Activated naive CD4-positive, alpha-beta T cell treated with anti-CD3 and anti-CD28 coated beads for 36 hours (primary cell): ENCODE data around the gene WDR83. TPM values are rescaled to one million over a fixed set of nuclear protein-coding genes. Genes with fewer than 3 reads are reported as not detected.
A peak's percentile ranks its signal among the peaks of the same experiment; 100 is the strongest.

Experiments used
- CTCF ChIA-PET: fragments of 350-600 bp; sonication (Branson Sonifier 250); formaldehyde crosslinking; loops from one replicate; lab custom pipeline; 2021; ENCODE audit warnings: antibody characterized with exemption; lab: Charles Lee
- DNase-seq: peaks from one replicate; pipeline ENCODE4 v3.0.0-alpha.2; 2020
- H3K27ac Mint-ChIP-seq: one replicate; pipeline ENCODE4 v1.8.0; 2021; ENCODE audit warnings: mild to moderate bottlenecking, mixed read lengths
- H3K27me3 Mint-ChIP-seq: one replicate; pipeline ENCODE4 v1.8.0; 2021; ENCODE audit warnings: low read depth, mixed read lengths
- H3K36me3 Mint-ChIP-seq: one replicate; pipeline ENCODE4 v1.8.0; 2021; ENCODE audit warnings: low read depth, mixed read lengths
- H3K4me1 Mint-ChIP-seq: one replicate; pipeline ENCODE4 v1.8.0; 2021; ENCODE audit warnings: low read depth, mixed read lengths
- H3K4me3 Mint-ChIP-seq: one replicate; pipeline ENCODE4 v1.8.0; 2021; ENCODE audit warnings: mild to moderate bottlenecking, moderate library complexity, mixed read lengths
- H3K9me3 Mint-ChIP-seq: one replicate; pipeline ENCODE4 v1.8.0; 2021; ENCODE audit warnings: mixed read lengths
- intact Hi-C: fragments of 100-400 bp; cut with micrococcal nuclease; formaldehyde crosslinking; loops from one replicate; pipeline ENCODE4 v1.15.1; 2023
- total RNA-seq, 2 experiments: library from RNA; stranded (reverse); gene quantifications; one replicate each; pipeline ENCODE4 v1.2.3, GENCODE V29; 2021

Gene WDR83
- total RNA-seq, 2 experiments from 2014 or later: 14.9 to 16.2 TPM

GRCh38 chr19:12664406-12665280 is 2.0 kb upstream of the WDR83 start:
- Mint-ChIP-seq H3K27me3 (no peaks in the 10 kb centered on the region), H3K36me3 (peaks cover 49% of the 10 kb centered on the region), H3K4me1 (peaks cover 38% of the 10 kb centered on the region), H3K27ac (peak overlapping the region; percentile 93), H3K9me3 (no peaks in the 10 kb centered on the region), H3K4me3 (peak overlapping the region; percentile 95)
- DNase-seq: no peak
- CTCF ChIA-PET: interaction anchor here (0.6 to 4.8 kb wide), 3 partner anchors 13 to 55 kb away, joined by 3 to 27 read pairs (median 3); no protein-coding TSS in a partner anchor
- intact Hi-C loops: loop anchor here (1.0 to 10.0 kb wide), 4 partner anchors 17 to 572 kb away; partner anchors contain the start of genes DHPS and ZNF44

DNA sequence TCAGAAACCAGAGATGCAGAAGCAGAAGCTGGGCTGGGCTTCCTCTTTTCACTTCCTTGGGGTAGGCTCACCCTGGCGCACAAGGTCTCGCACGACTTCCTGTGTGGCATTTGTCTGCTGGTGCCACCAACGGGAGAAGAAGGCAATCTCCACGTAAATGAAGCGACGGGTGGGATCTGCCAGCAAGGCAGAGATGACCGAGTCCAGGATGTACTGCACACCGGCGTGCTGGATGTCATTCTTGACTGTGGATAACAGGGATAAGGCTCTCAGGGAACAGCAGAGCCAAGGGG is 1.4 kb upstream of the WDR83 start:
- H3K9me3 Mint-ChIP-seq: no peaks in the 10 kb centered on the region
- peaks cover 40% of the 10 kb centered on the region for H3K4me1 Mint-ChIP-seq
- intact Hi-C loops: loop anchor here (1.0 to 10.0 kb wide), 4 partner anchors 16 to 573 kb away; partner anchors contain the start of genes DHPS and ZNF44
- CTCF ChIA-PET: interaction anchor here (0.8 to 4.8 kb wide), 3 partner anchors 13 to 92 kb away, joined by 3 to 27 read pairs (median 4); no protein-coding TSS in a partner anchor
- peak overlapping the region; percentile 95 for H3K4me3 Mint-ChIP-seq
- H3K36me3 Mint-ChIP-seq: peaks cover 45% of the 10 kb centered on the region
- H3K27me3 Mint-ChIP-seq: no peaks in the 10 kb centered on the region
- H3K27ac Mint-ChIP-seq: peak overlapping the region; percentile 93
- peak; percentile 82 for DNase-seq

DNA sequence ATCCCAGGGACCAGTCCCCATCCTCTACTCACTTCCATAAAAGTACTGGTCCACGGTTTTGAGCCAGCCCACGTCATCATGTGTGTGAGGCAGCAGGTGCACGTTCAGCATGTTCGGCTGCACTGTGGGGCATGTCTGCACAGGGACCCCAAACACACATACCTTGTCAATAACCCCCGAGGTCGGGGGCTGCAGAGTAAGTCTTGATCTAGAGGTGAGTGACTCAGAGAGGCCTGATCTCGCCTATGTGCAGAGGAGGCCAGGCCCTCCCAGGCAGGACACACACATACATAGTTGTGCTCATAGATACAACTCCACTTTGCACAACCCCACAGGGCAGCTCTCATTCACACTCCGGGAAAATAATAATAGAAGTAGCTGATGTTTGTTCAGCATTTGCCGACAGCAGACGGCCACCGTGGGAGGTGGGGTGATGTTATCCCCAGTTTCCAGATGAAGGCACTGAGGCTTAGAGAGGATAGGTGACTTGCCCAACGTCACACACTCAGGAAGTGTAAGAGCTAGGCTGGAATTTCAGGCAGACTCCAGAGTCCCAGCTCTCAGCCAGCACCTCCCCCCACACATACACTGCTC is 839 bp upstream of the WDR83 start:
- H3K27ac Mint-ChIP-seq: peak overlapping the region; percentile 93
- no peaks in the 10 kb centered on the region for H3K27me3 Mint-ChIP-seq
- peaks cover 42% of the 10 kb centered on the region for H3K36me3 Mint-ChIP-seq
- H3K9me3 Mint-ChIP-seq: no peaks in the 10 kb centered on the region
- peaks cover 45% of the 10 kb centered on the region for H3K4me1 Mint-ChIP-seq
- DNase-seq: peak; percentile 36
- CTCF ChIA-PET: interaction anchor here (0.6 to 4.8 kb wide), 8 partner anchors 12 to 182 kb away, joined by 3 to 27 read pairs (median 3); no protein-coding TSS in a partner anchor
- intact Hi-C loops: loop anchor here (1.0 to 10.0 kb wide), 5 partner anchors 16 to 573 kb away; partner anchors contain the start of genes DHPS and ZNF44
- H3K4me3 Mint-ChIP-seq: peak overlapping the region; percentile 95

GRCh38 chr19:12667731-12668302 is 1.2 kb downstream of the WDR83 start:
- Mint-ChIP-seq H3K9me3 (no peaks in the 10 kb centered on the region), H3K4me1 (peaks cover 51% of the 10 kb centered on the region), H3K4me3 (peak overlapping the region; percentile 95), H3K27ac (peak overlapping the region; percentile 46), H3K27me3 (no peaks in the 10 kb centered on the region), H3K36me3 (peaks cover 42% of the 10 kb centered on the region)
- no peak for DNase-seq
- CTCF ChIA-PET: interaction anchor here (0.9 to 4.8 kb wide), 2 partner anchors 10 to 98 kb away, joined by 4 to 27 read pairs; no protein-coding TSS in a partner anchor
- intact Hi-C loops: loop anchor here (5.0 to 10.0 kb wide), 3 partner anchors 373 to 576 kb away; partner anchors contain the start of gene ZNF44

- peak overlapping the region; percentile 95 for H3K4me3 Mint-ChIP-seq
- intact Hi-C loops: loop anchor here (5.0 to 10.0 kb wide), 3 partner anchors 374 to 576 kb away; partner anchors contain the start of gene ZNF44
- no peaks in the 10 kb centered on the region for H3K9me3 Mint-ChIP-seq
- DNase-seq: no peak
- H3K27me3 Mint-ChIP-seq: no peaks in the 10 kb centered on the region
- peak overlapping the region; percentile 100 for H3K27ac Mint-ChIP-seq
- peaks cover 38% of the 10 kb centered on the region for H3K36me3 Mint-ChIP-seq
- CTCF ChIA-PET: interaction anchor here (0.9 to 4.8 kb wide), 2 partner anchors 10 to 97 kb away, joined by 4 to 27 read pairs; no protein-coding TSS in a partner anchor
- peaks cover 51% of the 10 kb centered on the region for H3K4me1 Mint-ChIP-seq
Observed at GRCh38 chr19:12668346-12668745, 1.7 kb downstream of the WDR83 start.

GRCh38 chr19:12668932-12669269 is 2.3 kb downstream of the WDR83 start:
- Mint-ChIP-seq H3K4me3 (peak overlapping the region; percentile 95), H3K9me3 (no peaks in the 10 kb centered on the region), H3K4me1 (peaks cover 51% of the 10 kb centered on the region), H3K36me3 (peaks cover 32% of the 10 kb centered on the region), H3K27ac (peak overlapping the region; percentile 100), H3K27me3 (no peaks in the 10 kb centered on the region)
- DNase-seq: peak; percentile 65
- intact Hi-C loops: loop anchor here (1.0 to 10.0 kb wide), 6 partner anchors 12 to 577 kb away; partner anchors contain the start of genes DHPS, ZNF44, ZNF490 and ZNF791
- CTCF ChIA-PET: interaction anchor here (0.9 to 4.8 kb wide), 2 partner anchors 9 to 97 kb away, joined by 4 to 27 read pairs; no protein-coding TSS in a partner anchor

DNA sequence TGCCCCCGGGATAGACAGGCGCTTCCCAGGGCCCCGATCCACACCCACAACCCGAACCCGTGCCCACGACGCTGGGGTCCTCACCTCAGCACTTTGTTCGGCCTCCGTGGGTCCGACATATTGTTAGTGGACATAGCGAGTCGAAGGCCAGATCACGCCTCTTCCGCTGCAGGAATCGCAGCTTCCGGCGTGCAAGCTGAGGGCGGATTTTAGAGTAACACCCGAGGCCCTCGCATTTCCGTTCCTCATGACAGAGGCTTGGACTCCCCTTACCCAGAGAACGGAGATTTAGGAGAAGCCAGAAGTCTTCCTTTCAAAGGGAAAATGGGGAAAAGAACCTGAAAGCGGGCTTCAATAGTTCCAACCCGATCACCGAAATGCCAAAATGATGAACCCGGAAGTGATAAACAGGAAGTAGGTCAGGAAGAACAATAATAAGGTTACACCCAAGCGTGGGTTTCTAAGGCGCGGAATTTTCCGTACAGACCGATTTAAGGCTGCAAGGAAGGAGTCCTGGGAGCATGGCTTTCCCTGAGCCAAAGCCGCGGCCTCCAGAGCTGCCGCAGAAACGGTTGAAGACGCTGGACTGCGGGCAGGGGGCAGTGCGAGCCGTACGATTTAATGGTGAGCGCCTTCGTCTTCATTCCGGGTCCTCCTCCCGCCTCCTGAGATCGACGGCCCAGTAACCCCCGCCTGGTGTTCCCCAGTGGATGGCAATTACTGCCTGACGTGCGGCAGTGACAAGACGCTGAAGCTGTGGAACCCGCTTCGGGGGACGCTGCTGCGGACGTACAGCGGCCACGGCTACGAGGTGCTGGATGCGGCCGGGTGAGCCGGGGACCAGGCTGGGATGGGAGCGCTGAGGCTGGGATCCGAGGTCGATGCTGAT is 2.9 kb downstream of the WDR83 start:
- Mint-ChIP-seq H3K4me1 (peaks cover 46% of the 10 kb centered on the region), H3K36me3 (peaks cover 33% of the 10 kb centered on the region), H3K27me3 (no peaks in the 10 kb centered on the region), H3K27ac (peak overlapping the region; percentile 100), H3K4me3 (peak overlapping the region; percentile 95), H3K9me3 (no peaks in the 10 kb centered on the region)
- intact Hi-C loops: loop anchor here (1.0 to 10.0 kb wide), 6 partner anchors 12 to 577 kb away; partner anchors contain the start of genes DHPS, ZNF44, ZNF490 and ZNF791
- peak; percentile 82 for DNase-seq
- CTCF ChIA-PET: interaction anchor here (4.8 kb wide), 1 partner anchor 8 kb away, joined by 27 read pairs; no protein-coding TSS in a partner anchor

DNA sequence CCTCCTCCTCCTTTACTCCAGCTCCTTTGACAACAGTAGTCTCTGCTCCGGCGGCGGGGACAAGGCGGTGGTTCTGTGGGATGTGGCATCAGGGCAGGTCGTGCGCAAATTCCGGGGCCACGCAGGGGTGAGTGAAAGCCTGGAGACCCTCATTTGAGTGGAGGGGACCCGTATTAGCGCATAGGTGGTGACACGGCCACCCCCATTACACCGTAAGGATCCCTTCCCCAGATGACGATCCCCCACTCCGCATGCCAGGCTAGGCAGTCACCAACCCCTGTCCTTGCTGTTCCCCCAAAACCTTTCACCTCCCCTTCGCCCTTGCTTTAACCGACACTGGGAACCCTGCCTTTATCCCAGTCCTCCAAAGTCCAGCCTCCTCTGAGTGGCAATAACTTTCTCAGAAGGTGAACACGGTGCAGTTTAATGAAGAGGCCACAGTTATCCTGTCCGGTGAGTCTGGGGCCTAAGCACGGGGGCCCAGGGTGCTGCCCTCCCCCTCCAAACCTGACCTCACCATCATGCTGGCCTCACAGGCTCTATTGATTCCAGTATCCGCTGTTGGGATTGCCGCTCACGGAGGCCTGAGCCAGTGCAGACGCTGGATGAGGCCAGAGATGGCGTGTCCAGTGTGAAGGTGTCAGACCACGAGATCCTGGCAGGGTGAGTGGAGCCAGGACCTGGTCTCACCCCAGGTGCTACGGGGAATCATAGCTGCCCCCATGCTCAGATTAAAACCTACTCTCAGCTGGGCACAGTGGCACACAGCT is 3.7 kb downstream of the WDR83 start:
- CTCF ChIA-PET: interaction anchor here (1.4 to 1.6 kb wide), 2 partner anchors 30 to 121 kb away, joined by 3 to 5 read pairs; no protein-coding TSS in a partner anchor
- intact Hi-C loops: no loop called here
- Mint-ChIP-seq H3K4me3 (peak overlapping the region; percentile 95), H3K27ac (peak overlapping the region; percentile 100), H3K9me3 (no peaks in the 10 kb centered on the region), H3K4me1 (peaks cover 38% of the 10 kb centered on the region), H3K27me3 (no peaks in the 10 kb centered on the region), H3K36me3 (peaks cover 27% of the 10 kb centered on the region)
- DNase-seq: no peak

DNA sequence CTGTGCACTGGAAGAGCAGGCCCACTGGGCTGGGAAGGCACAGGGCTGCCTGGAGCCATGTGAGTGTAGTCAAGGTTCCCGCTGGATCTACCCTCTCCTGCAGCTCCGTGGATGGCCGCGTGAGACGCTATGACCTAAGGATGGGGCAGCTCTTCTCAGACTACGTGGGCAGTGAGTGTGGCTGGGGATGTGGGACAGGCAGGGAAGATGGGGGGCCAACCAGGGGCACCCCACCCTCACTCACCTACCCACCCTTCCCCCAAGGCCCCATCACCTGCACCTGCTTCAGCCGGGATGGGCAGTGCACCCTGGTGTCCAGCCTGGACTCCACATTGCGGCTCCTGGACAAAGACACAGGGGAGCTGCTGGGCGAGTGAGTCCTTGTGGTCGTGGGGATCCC is 6.1 kb downstream of the WDR83 start:
- intact Hi-C loops: loop anchor here (1.0 kb wide), 2 partner anchors 32 to 108 kb away; no protein-coding TSS in a partner anchor
- CTCF ChIA-PET: interaction anchor here (0.7 to 2.9 kb wide), 8 partner anchors 8 to 111 kb away, joined by 3 to 16 read pairs (median 4); no protein-coding TSS in a partner anchor
- Mint-ChIP-seq H3K27me3 (no peaks in the 10 kb centered on the region), H3K36me3 (peaks cover 32% of the 10 kb centered on the region), H3K4me1 (peaks cover 39% of the 10 kb centered on the region), H3K4me3 (no peak overlapping the region), H3K9me3 (no peaks in the 10 kb centered on the region), H3K27ac (no peak overlapping the region)
- DNase-seq: no peak

GRCh38 chr19:12675399-12675798 is 8.8 kb downstream of the WDR83 start:
- H3K4me3 Mint-ChIP-seq: no peak overlapping the region
- intact Hi-C loops: no loop called here

More at GRCh38 chr19:12675399-12675798, 8.8 kb downstream of the WDR83 start:
- CTCF ChIA-PET: no interaction called here
- Mint-ChIP-seq H3K27ac (no peak overlapping the region), H3K27me3 (no peaks in the 10 kb centered on the region), H3K36me3 (peaks cover 34% of the 10 kb centered on the region), H3K4me1 (peaks cover 30% of the 10 kb centered on the region), H3K9me3 (no peaks in the 10 kb centered on the region)
- no peak for DNase-seq
